IMR-90 (cell line): ENCODE data around the gene CD81. TPM values are rescaled to one million over a fixed set of nuclear protein-coding genes. Genes with fewer than 3 reads are reported as not detected.

Experiments
- ATAC-seq: fragments of 200-7000 bp; cut with Tn5 transposase; 2 replicates; pipeline ENCODE4 v1.9.1; 2020; ENCODE audit warnings: low read depth, mild to moderate bottlenecking, moderate library complexity
- BruUV-seq: library from RNA; stranded (reverse); fragments of 400-500 nt; replicated peaks from 2 replicates; lab custom pipeline; 2021; lab: Mats Ljungman, UMichigan
- CTCF ChIA-PET: fragments of 300-600 bp; formaldehyde crosslinking; extraction: SDS; loops from one replicate; lab custom pipeline; 2021; ENCODE audit warnings: antibody characterized with exemption; lab: Yijun Ruan, JAX
- POLR2A ChIA-PET: fragments of 300-600 bp; sonication (Branson Sonifier 250); formaldehyde crosslinking; loops from one replicate; lab custom pipeline; 2022; ENCODE audit warnings: antibody characterized with exemption; ENCODE audit not compliant: unreplicated experiment; lab: Charles Lee
- DNase-seq: peaks from one replicate; pipeline ENCODE4 v3.0.0; 2013
- H2AFZ ChIP-seq: replicated peaks from 2 replicates; pipeline ENCODE3; 2013; ENCODE audit warnings: low read length, mild to moderate bottlenecking; ENCODE audit not compliant: poor library complexity
- H2AK5ac ChIP-seq: 2 replicates; pipeline ENCODE4 v1.6.1; 2013; ENCODE audit warnings: low read depth, low read length, inconsistent platforms
- H2AK9ac ChIP-seq: replicated peaks from 2 replicates; pipeline ENCODE3; 2013; ENCODE audit warnings: mild to moderate bottlenecking, low read depth, low read length, moderate library complexity; ENCODE audit not compliant: poor library complexity
- H2BK120ac ChIP-seq: 2 replicates; pipeline ENCODE4 v1.6.1; 2013; ENCODE audit warnings: low read depth, low read length, inconsistent platforms
- H2BK15ac ChIP-seq: 3 replicates; pipeline ENCODE4 v1.6.1; 2013; ENCODE audit warnings: low read depth, low read length, inconsistent platforms
- H2BK20ac ChIP-seq: 2 replicates; pipeline ENCODE4 v1.6.1; 2013; ENCODE audit warnings: low read depth, mild to moderate bottlenecking, inconsistent platforms, low read length, moderate library complexity
- H2BK5ac ChIP-seq: 2 replicates; pipeline ENCODE4 v1.6.1; 2013; ENCODE audit warnings: mild to moderate bottlenecking, low read depth, low read length, inconsistent platforms; ENCODE audit not compliant: poor library complexity, severe bottlenecking
- H3K14ac ChIP-seq: replicated peaks from 2 replicates; pipeline ENCODE4 v1.6.1; 2013; ENCODE audit warnings: low read depth, low read length, inconsistent platforms
- H3K18ac ChIP-seq: 2 replicates; pipeline ENCODE4 v1.6.1; 2013; ENCODE audit warnings: low read depth, low read length, control low read depth
- H3K23ac ChIP-seq: 2 replicates; pipeline ENCODE4 v1.6.1; 2013; ENCODE audit warnings: low read depth, low read length, inconsistent platforms
- H3K27ac ChIP-seq: 2 replicates; pipeline ENCODE4 v1.5.1; 2013; ENCODE audit warnings: mild to moderate bottlenecking, control low read depth, low read length; ENCODE audit not compliant: insufficient read depth
- H3K27me3 ChIP-seq: 2 replicates; pipeline ENCODE4 v1.6.1; 2013; ENCODE audit warnings: low read length; ENCODE audit not compliant: control insufficient read depth, insufficient read depth
- H3K36me3 ChIP-seq: 2 replicates; pipeline ENCODE4 v1.6.1; 2013; ENCODE audit warnings: low read length, mixed read lengths; ENCODE audit not compliant: control insufficient read depth, insufficient read depth
- H3K4ac ChIP-seq: 2 replicates; pipeline ENCODE4 v1.6.1; 2013; ENCODE audit warnings: low read depth, low read length, inconsistent platforms
- H3K4me1 ChIP-seq: 2 replicates; pipeline ENCODE4 v1.6.1; 2013; ENCODE audit warnings: low read length, mixed read lengths; ENCODE audit not compliant: control insufficient read depth, insufficient read depth
- H3K4me2 ChIP-seq: 2 replicates; pipeline ENCODE4 v1.6.1; 2013; ENCODE audit warnings: low read depth, mild to moderate bottlenecking, control low read depth, low read length, moderate library complexity
- H3K4me3 ChIP-seq: 2 replicates; pipeline ENCODE4 v1.5.1; 2013; ENCODE audit warnings: low read depth, mild to moderate bottlenecking, control low read depth, low read length, moderate library complexity; ENCODE audit not compliant: insufficient read depth
- H3K56ac ChIP-seq: 2 replicates; pipeline ENCODE4 v1.6.1; 2013; ENCODE audit warnings: low read length, inconsistent platforms; ENCODE audit not compliant: insufficient read depth; ENCODE audit errors: extremely low read depth
- H3K79me1 ChIP-seq, 2 experiments: 2 replicates each; pipeline ENCODE4 v1.6.1; 2013; ENCODE audit warnings: low read length in 2 of 2, inconsistent platforms in 1 of 2, low read depth in 1 of 2
- H3K9ac ChIP-seq: 2 replicates; pipeline ENCODE4 v1.6.1; 2013; ENCODE audit warnings: low read depth, low read length, control low read depth
- H3K9me1 ChIP-seq: 2 replicates; pipeline ENCODE4 v1.6.1; 2013; ENCODE audit warnings: low read length, inconsistent platforms; ENCODE audit not compliant: insufficient read depth
- H3K9me3 ChIP-seq: 2 replicates; pipeline ENCODE4 v1.6.1; 2013; ENCODE audit warnings: low read length; ENCODE audit not compliant: control insufficient read depth, insufficient read depth
- H4K20me1 ChIP-seq: 2 replicates; pipeline ENCODE4 v1.6.1; 2013; ENCODE audit warnings: low read length, inconsistent platforms; ENCODE audit not compliant: insufficient read depth
- H4K5ac ChIP-seq: 2 replicates; pipeline ENCODE4 v1.6.1; 2013; ENCODE audit warnings: mild to moderate bottlenecking, low read depth, low read length, control low read depth
- H4K8ac ChIP-seq, 2 experiments: 2 replicates each; pipeline ENCODE4 v1.6.1; 2013; ENCODE audit warnings: low read depth in 2 of 2, low read length in 2 of 2, control low read depth in 1 of 2, inconsistent platforms in 1 of 2
- H4K91ac ChIP-seq: 2 replicates; pipeline ENCODE4 v1.6.1; 2013; ENCODE audit warnings: low read depth, low read length, inconsistent platforms; ENCODE audit not compliant: insufficient read depth
- BHLHE40 ChIP-seq: fragments of 150-350 bp; IDR thresholded peaks from 2 replicates; pipeline ENCODE4 v1.6.1; 2016; ENCODE audit warnings: mild to moderate bottlenecking, low read depth, low read length
- CEBPB ChIP-seq: IDR thresholded peaks from 2 replicates; pipeline ENCODE4 v1.6.1; 2012; ENCODE audit warnings: low read depth, low read length, improper control_type of control experiment
- CHD1 ChIP-seq: IDR thresholded peaks from 2 replicates; pipeline ENCODE4 v1.6.1; 2012; ENCODE audit warnings: low read depth, low read length, improper control_type of control experiment
- CTCF ChIP-seq: conservative IDR thresholded peaks from 2 replicates; pipeline ENCODE4 v1.5.1; 2012; ENCODE audit warnings: mild to moderate bottlenecking, low read depth, low read length, improper control_type of control experiment
- ELK1 ChIP-seq: fragments of 150-350 bp; IDR thresholded peaks from 2 replicates; pipeline ENCODE4 v1.6.1; 2016; ENCODE audit warnings: low read depth, mild to moderate bottlenecking, low read length, moderate library complexity, borderline replicate concordance
- FOS ChIP-seq: fragments of 150-350 bp; IDR thresholded peaks from 2 replicates; pipeline ENCODE4 v1.6.1; 2016; ENCODE audit warnings: low read depth, low read length
- MAFK ChIP-seq: IDR thresholded peaks from 2 replicates; pipeline ENCODE4 v1.6.1; 2012; ENCODE audit warnings: low read depth, low read length, improper control_type of control experiment
- MAZ ChIP-seq: IDR thresholded peaks from 2 replicates; pipeline ENCODE4 v1.6.1; 2012; ENCODE audit warnings: low read depth, mild to moderate bottlenecking, low read length, improper control_type of control experiment, moderate library complexity, borderline replicate concordance
- MXI1 ChIP-seq: IDR thresholded peaks from 2 replicates; pipeline ENCODE4 v1.6.1; 2012; ENCODE audit warnings: low read depth, mild to moderate bottlenecking, low read length, moderate library complexity, borderline replicate concordance
- NFE2L2 ChIP-seq: fragments of 150-350 bp; IDR thresholded peaks from 2 replicates; pipeline ENCODE4 v1.6.1; 2016; ENCODE audit warnings: low read depth, mild to moderate bottlenecking, low read length
- POLR2A ChIP-seq: IDR thresholded peaks from 2 replicates; pipeline ENCODE4 v1.6.1; 2012; ENCODE audit warnings: mild to moderate bottlenecking, low read depth, low read length
- RAD21 ChIP-seq: IDR thresholded peaks from 2 replicates; pipeline ENCODE4 v1.6.1; 2012; ENCODE audit warnings: low read length, improper control_type of control experiment
- RCOR1 ChIP-seq: IDR thresholded peaks from 2 replicates; pipeline ENCODE4 v1.6.1; 2012; ENCODE audit warnings: mild to moderate bottlenecking, low read length, improper control_type of control experiment; ENCODE audit not compliant: insufficient replicate concordance
- RFX5 ChIP-seq: IDR thresholded peaks from 2 replicates; pipeline ENCODE4 v1.8.0; 2012; ENCODE audit warnings: low read depth, mild to moderate bottlenecking, low read length, moderate library complexity
- SMC3 ChIP-seq: fragments of 150-350 bp; IDR thresholded peaks from 2 replicates; pipeline ENCODE4 v1.6.1; 2016; ENCODE audit warnings: low read depth, mild to moderate bottlenecking, antibody characterized with exemption, low read length, moderate library complexity
- USF2 ChIP-seq: fragments of 150-350 bp; IDR thresholded peaks from 2 replicates; pipeline ENCODE4 v1.6.1; 2017; ENCODE audit warnings: mild to moderate bottlenecking, antibody characterized with exemption, low read length, low read depth
- WGBS, 2 experiments: methylation state at CpG; one replicate each; pipeline versions ENCODE4 v1.1.5 to v1.1.7; 2013; ENCODE audit warnings: missing lambda C conversion rate in 2 of 2; ENCODE audit not compliant: insufficient read length in 1 of 2; ENCODE audit errors: extremely low coverage in 2 of 2; 5-methylcytosine and 5-hydroxymethylcytosine counted together
- dilution Hi-C: fragments of 300-500 bp; cut with HindIII; formaldehyde crosslinking; loops from one replicate; pipeline ENCODE4 v1.14.3; 2018; ENCODE audit warnings: low sequenced_read_pairs; ENCODE audit not compliant: unreplicated experiment
- in situ Hi-C: fragments of 300-500 bp; cut with MboI; formaldehyde crosslinking; loops from 3 replicates; pipeline ENCODE4 v1.14.3; 2019; ENCODE audit warnings: low sequenced_read_pairs, inconsistent platforms, mixed read lengths
- intact Hi-C: fragments of 100-400 bp; cut with micrococcal nuclease; formaldehyde crosslinking; loops from 2 replicates; pipeline ENCODE4 v1.10.0; 2022
- polyA plus RNA-seq, 3 experiments: library from polyadenylated mRNA; depleted of rRNA; stranded (reverse); fragments of >200 nt; gene quantifications; 2 replicates each; pipeline ENCODE4 v1.2.3, GENCODE V29; 2012; ENCODE audit warnings: low replicate concordance in 1 of 3
- total RNA-seq: library from RNA; depleted of rRNA; stranded (reverse); fragments of >200 nt; gene quantifications from 2 replicates; pipeline ENCODE4 v1.2.3, GENCODE V29; 2012

Gene CD81
- total and polyA plus RNA-seq, 2 of the 4 experiments (the other 2 are of a cell fraction): 159 to 689 TPM

GRCh38 chr11:2380396-2380795, 3.3 kb downstream of the CD81 start:
- Histone ChIP-seq H3K23ac (no peak overlapping the region), H3K4ac (no peak overlapping the region), H3K4me2 (no peak overlapping the region; the same call in 1 of the 2 replicates), H2BK15ac (no peak overlapping the region), H2BK120ac (no peak overlapping the region), H2AFZ (peak overlapping the region; percentile 3), H3K4me1 (peaks cover 36% of the 10 kb centered on the region), H3K9ac (no peak overlapping the region), H2BK5ac (no peak overlapping the region), H4K5ac (no peak overlapping the region), H2BK20ac (no peak overlapping the region), H2AK5ac (no peak overlapping the region; the same call in 1 of the 2 replicates), H3K27ac (no peak overlapping the region), H4K20me1 (peaks cover 81% of the 10 kb centered on the region), H3K36me3 (peaks cover 12% of the 10 kb centered on the region; the same call in 1 of the 2 replicates), H3K18ac (no peak overlapping the region), H3K56ac (no peak overlapping the region), H3K27me3 (no peaks in the 10 kb centered on the region), H3K79me1 (peaks cover 0 to 69% of the 10 kb centered on the region in 2 experiments; a peak in 2 of 4 replicates), H3K4me3 (no peak overlapping the region), H4K91ac (no peak overlapping the region), H4K8ac (no peak overlapping the region), H3K14ac (no peak overlapping the region), H3K9me3 (no peaks in the 10 kb centered on the region), H3K9me1 (peaks cover 13% of the 10 kb centered on the region; the same call in 1 of the 2 replicates), H2AK9ac (no peak overlapping the region)
- ATAC-seq (no peak), DNase-seq (no peak)
- no TSS peak for BruUV-seq
- no peak for TF ChIP-seq RFX5
- no peak for TF ChIP-seq MAFK
- TF ChIP-seq USF2: no peak
- TF ChIP-seq POLR2A: no peak
- no peak for TF ChIP-seq RCOR1
- no peak for TF ChIP-seq ELK1
- no peak for TF ChIP-seq CTCF
- TF ChIP-seq NFE2L2: no peak
- no peak for TF ChIP-seq BHLHE40
- no peak for TF ChIP-seq FOS
- TF ChIP-seq SMC3: no peak
- no peak for TF ChIP-seq MAZ
- no peak for TF ChIP-seq CHD1
- no peak for TF ChIP-seq RAD21
- no peak for TF ChIP-seq MXI1
- TF ChIP-seq CEBPB: no peak
- intact Hi-C loops: no loop called here
- ChIA-PET POLR2A (no interaction called here), CTCF (no interaction called here)
- in situ Hi-C loops: no loop called here
- WGBS, 2 experiments: 76% methylated on average over 5 of the region's 13 CpGs; no CpG with 5 or more reads in 1 of the 2 experiments
- dilution Hi-C loops: no loop called here
